ENCODE results near the gene SCGB3A1. TPM values are rescaled to one million over a fixed set of nuclear protein-coding genes. Genes with fewer than 3 reads are reported as not detected.
A peak's percentile ranks its signal among the peaks of the same experiment; 100 is the strongest.

SCGB3A1 gene
- total RNA-seq, 1 experiment from 2014 or later = not detected

GRCh38 chr5:180608572-180609310 lies 17.4 kb upstream of the SCGB3A1 start:
- DNase-seq (ENCODE audit: low spot score) = no peak
- in situ Hi-C loops (cut with HindIII; ENCODE audit: low sequenced_read_pairs) = no loop called here

- in situ Hi-C loops (cut with HindIII; ENCODE audit: low sequenced_read_pairs) = no loop called here
- no peak for DNase-seq (ENCODE audit: low spot score)
Measured at GRCh38 chr5:180607861-180608571, 16.7 kb upstream of the SCGB3A1 start.

- DNase-seq (ENCODE audit: low spot score) = no peak
- in situ Hi-C loops (cut with HindIII; ENCODE audit: low sequenced_read_pairs) = no loop called here
Measured at GRCh38 chr5:180606215-180606785, 15.0 kb upstream of the SCGB3A1 start.

GRCh38 chr5:180605554-180606214 lies 14.4 kb upstream of the SCGB3A1 start:
- peak; percentile 53 for DNase-seq (ENCODE audit: low spot score)
- in situ Hi-C loops (cut with HindIII; ENCODE audit: low sequenced_read_pairs) = no loop called here

- in situ Hi-C loops (cut with HindIII; ENCODE audit: low sequenced_read_pairs) = no loop called here
- DNase-seq (ENCODE audit: low spot score) = no peak
Measured at GRCh38 chr5:180604271-180604670, 13.0 kb upstream of the SCGB3A1 start.

GRCh38 chr5:180603076-180603594 lies 11.8 kb upstream of the SCGB3A1 start:
- in situ Hi-C loops (cut with HindIII; ENCODE audit: low sequenced_read_pairs) = no loop called here
- DNase-seq (ENCODE audit: low spot score) = no peak

- in situ Hi-C loops (cut with HindIII; ENCODE audit: low sequenced_read_pairs) = no loop called here
- no peak for DNase-seq (ENCODE audit: low spot score)
Measured at GRCh38 chr5:180602481-180603075, 11.3 kb upstream of the SCGB3A1 start.

GRCh38 chr5:180601591-180602480 lies 10.5 kb upstream of the SCGB3A1 start:
- DNase-seq (ENCODE audit: low spot score) = no peak
- in situ Hi-C loops (cut with HindIII; ENCODE audit: low sequenced_read_pairs) = no loop called here

GRCh38 chr5:180600554-180601041 lies 9.3 kb upstream of the SCGB3A1 start:
- in situ Hi-C loops (cut with HindIII; ENCODE audit: low sequenced_read_pairs) = no loop called here
- no peak for DNase-seq (ENCODE audit: low spot score)

GRCh38 chr5:180599981-180600553 lies 8.8 kb upstream of the SCGB3A1 start:
- no peak for DNase-seq (ENCODE audit: low spot score)

GRCh38 chr5:180599590-180599914 lies 8.3 kb upstream of the SCGB3A1 start:
- no peak for DNase-seq (ENCODE audit: low spot score)
- in situ Hi-C loops (cut with HindIII; ENCODE audit: low sequenced_read_pairs) = no loop called here

More at GRCh38 chr5:180599981-180600553, 8.8 kb upstream of the SCGB3A1 start:
- in situ Hi-C loops (cut with HindIII; ENCODE audit: low sequenced_read_pairs) = no loop called here

- DNase-seq (ENCODE audit: low spot score) = no peak
- in situ Hi-C loops (cut with HindIII; ENCODE audit: low sequenced_read_pairs) = no loop called here
Measured at GRCh38 chr5:180598797-180599589, 7.7 kb upstream of the SCGB3A1 start.

- DNase-seq (ENCODE audit: low spot score) = no peak
Measured at GRCh38 chr5:180598316-180598701, 7.0 kb upstream of the SCGB3A1 start.

GRCh38 chr5:180596668-180597231 lies 5.5 kb upstream of the SCGB3A1 start:
- in situ Hi-C loops (cut with HindIII; ENCODE audit: low sequenced_read_pairs) = no loop called here
- DNase-seq (ENCODE audit: low spot score) = no peak

More at GRCh38 chr5:180598316-180598701, 7.0 kb upstream of the SCGB3A1 start:
- in situ Hi-C loops (cut with HindIII; ENCODE audit: low sequenced_read_pairs) = no loop called here

- DNase-seq (ENCODE audit: low spot score) = no peak
Measured at GRCh38 chr5:180596115-180596667, 4.9 kb upstream of the SCGB3A1 start.

GRCh38 chr5:180595381-180596114 lies 4.2 kb upstream of the SCGB3A1 start:
- in situ Hi-C loops (cut with HindIII; ENCODE audit: low sequenced_read_pairs) = no loop called here
- DNase-seq (ENCODE audit: low spot score) = no peak

More at GRCh38 chr5:180596115-180596667, 4.9 kb upstream of the SCGB3A1 start:
- in situ Hi-C loops (cut with HindIII; ENCODE audit: low sequenced_read_pairs) = no loop called here
